AML-193 (cell line): ENCODE results near the gene MLLT1.
"Not testable (repeated sequence)": the region's sequence is repeated elsewhere in the genome, so short reads cannot be mapped to it uniquely, and the experiment has no call there.

Experiments used
- DNase-seq, 2 experiments: peaks; one replicate each; lab custom pipeline; 2025; lab: John Stamatoyannopoulos, UW

Gene MLLT1

GRCh38 chr19:6279931-6280591 is at the start of gene MLLT1:
TSS of gene MLLT1 (minus strand) at chr19:6279975. CDS start at chr19:6279784, 191 bp downstream.
- peak; percentile 78 to 87 for DNase-seq

DNA sequence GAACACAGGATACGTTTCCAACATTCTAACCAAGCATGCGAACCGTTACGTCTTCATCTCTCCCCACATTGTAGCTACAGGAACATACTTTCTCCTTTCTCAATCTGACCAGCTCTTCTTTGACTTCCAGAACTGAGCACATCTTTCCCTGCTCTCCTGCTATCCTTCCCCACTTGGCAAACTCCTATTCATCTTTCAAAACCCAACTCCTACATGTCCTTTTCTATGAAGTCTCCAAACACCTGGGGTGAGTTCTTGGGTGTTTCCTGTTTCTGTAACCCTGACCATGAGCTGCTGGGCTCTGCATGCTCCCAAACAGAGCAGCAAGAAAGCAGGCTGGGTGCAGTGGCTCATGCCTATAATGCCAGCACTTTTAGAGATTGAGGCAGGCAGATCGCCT is 47.0 kb upstream of the MLLT1 start:
- DNase-seq: no peak

GRCh38 chr19:6325614-6326013 is 45.8 kb upstream of the MLLT1 start:
- DNase-seq: no peak

GRCh38 chr19:6324757-6325156 is 45.0 kb upstream of the MLLT1 start:
- DNase-seq: no peak

- no peak for DNase-seq
Measured at GRCh38 chr19:6322284-6322683, 42.5 kb upstream of the MLLT1 start.

- no peak for DNase-seq
Measured at GRCh38 chr19:6319376-6319775, 39.6 kb upstream of the MLLT1 start.

GRCh38 chr19:6318772-6319171 is 39.0 kb upstream of the MLLT1 start:
- DNase-seq: no peak

DNA sequence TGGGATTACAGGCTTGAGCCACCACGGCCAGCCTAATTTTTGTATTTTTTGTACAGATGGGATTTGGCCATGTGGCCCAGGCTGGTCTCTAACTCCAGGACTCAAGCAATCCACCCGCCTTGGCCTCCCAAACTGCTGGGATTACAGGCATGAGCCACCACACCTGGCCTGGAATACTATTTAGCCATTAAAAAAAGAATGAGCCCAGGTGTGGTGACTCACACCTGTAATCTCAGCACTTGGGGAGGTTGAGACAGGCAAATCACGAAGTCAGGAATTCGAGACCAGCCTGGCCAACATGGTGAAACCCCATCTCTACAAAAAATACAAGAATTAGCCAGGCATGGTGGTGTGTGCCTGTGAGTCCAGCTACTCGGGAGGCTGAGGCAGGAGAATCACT is 35.9 kb upstream of the MLLT1 start:
- DNase-seq: not testable (repeated sequence)

- DNase-seq: no peak
Measured at GRCh38 chr19:6313398-6313969, 33.7 kb upstream of the MLLT1 start.

DNA sequence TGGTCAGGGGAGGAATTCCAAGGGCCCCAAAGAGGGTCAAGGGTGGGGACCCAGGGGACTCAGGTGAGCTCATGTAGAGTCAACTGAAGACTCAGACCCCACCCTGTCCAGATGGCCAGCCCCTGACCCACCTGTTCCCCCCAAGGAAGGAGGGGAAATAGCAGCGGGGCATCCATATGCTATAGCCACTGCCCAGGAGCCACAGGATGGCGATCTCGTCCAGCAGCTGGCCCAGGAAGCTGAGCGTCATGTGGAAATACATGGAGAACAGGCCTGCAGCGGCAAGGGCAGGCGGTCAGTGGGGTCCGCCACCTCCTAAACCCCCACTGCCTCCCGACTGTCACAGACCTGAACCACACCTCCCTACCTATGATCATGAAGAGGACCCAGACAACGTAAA is 32.2 kb upstream of the MLLT1 start:
- DNase-seq: no peak

DNA sequence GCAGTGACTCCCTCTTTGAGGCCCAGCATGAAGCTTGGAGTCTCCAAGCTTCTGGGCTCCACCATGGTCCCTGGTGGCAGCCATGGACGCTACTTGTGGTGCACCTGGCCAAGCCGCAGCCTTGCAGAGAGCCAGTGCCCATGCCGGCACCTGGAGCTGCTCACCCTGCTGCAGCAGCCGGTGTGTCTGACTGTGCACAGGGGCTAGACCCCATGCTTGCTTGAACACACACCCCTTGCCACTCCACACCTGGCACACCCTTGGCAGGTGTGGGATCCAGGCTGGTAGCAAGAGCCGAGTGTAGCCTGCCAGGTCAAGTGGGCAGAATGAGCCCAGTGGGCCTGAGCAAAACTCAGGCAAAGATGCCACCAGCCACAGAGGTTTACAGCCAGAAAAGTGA is 18.6 kb upstream of the MLLT1 start:
- no peak for DNase-seq

- DNase-seq: no peak
Measured at GRCh38 chr19:6297202-6297601, 17.4 kb upstream of the MLLT1 start.

DNA sequence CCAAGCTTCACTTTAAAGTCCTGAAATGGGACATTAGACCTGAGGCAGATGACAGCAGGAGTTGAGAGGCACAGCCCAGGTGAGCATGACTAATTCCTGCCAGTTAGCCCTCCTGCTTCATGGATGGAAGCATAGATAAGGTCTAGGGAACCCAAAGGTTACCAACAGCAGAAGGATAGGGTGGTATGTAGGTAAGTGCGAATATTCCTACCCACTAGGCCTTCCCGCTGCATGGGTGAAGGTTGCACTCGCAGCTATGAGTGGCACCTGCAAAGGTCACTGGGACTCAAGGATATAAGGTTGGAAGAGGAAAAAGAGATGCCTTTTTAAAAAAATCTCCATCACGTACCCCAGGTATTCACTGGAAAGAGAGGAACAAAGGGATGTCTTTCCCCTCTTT is 12.2 kb upstream of the MLLT1 start:
- DNase-seq: no peak

- no peak for DNase-seq
Measured at GRCh38 chr19:6288737-6289136, 9.0 kb upstream of the MLLT1 start.

GRCh38 chr19:6287269-6287885 is 7.6 kb upstream of the MLLT1 start:
- no peak for DNase-seq

GRCh38 chr19:6286676-6287075 is 6.9 kb upstream of the MLLT1 start:
- DNase-seq: no peak

DNA sequence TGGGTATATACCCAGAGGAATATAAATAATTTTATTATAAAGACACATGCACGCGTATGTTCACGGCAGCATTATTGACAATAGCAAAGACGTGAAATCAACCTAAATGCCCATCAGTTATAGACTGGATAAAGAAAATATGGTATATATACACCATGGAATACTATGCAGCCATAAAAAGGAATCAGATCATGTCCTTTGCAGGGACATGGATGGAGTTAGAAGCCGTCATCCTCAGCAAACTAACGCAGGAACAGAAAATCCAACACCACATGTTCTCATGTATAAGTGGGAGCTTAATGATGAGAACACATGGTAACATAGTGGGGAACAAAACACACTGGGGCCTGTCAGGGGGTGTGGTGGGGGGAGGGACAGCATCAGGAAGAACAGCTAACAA is 2.6 kb upstream of the MLLT1 start:
- DNase-seq: not testable (repeated sequence)

- DNase-seq: no peak
Measured at GRCh38 chr19:6279620-6279930, 200 bp downstream of the MLLT1 start.

DNA sequence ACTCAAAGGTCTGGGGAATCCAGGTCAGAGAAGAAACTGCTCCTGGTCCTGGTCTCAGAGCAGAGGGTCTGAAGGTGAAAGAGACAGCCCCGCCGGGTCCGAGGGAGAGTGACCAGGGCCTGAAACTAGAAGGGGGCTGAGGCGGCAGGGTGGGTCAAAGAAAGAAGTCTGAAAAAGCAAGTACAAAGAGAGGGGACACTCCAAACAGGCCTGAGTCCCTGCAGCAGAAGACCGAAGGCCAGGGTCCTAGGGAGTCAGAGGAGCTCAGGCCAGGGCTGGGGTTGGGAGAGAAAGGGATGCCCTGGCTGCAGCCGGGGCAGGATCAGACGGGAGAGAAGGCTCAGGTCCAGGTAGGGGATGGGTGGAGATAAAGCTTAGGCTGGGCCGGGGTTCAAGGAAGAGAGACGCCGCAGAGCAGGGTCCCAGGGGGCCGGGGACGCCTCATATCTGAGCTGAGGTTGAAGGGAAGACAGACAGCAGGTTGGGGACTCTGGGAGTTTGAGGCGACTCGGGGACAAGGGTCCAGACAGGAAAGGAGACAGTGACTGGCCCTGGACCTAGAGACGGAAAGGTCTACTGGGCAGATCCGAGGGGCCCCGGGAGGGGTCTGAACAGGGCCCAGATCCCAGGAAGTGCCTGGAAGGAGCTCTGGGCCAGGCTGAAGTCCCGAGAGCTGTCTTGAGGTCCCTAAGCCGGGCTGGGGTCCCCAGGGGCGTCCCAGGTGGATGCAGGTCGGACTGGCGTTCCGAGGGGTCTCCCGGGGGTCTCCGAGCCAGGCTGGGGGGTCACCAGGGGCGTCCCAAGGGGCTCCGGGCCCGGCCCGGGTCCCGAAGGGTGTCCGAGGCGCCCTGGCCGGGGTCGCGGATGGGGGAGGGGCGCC is 795 bp downstream of the MLLT1 start:
- no peak for DNase-seq

- no peak for DNase-seq
Measured at GRCh38 chr19:6278051-6278450, 1.7 kb downstream of the MLLT1 start.

- no peak for DNase-seq
Measured at GRCh38 chr19:6276447-6276846, 3.3 kb downstream of the MLLT1 start.

GRCh38 chr19:6275170-6275744 is 4.5 kb downstream of the MLLT1 start:
- DNase-seq: no peak

GRCh38 chr19:6274756-6275155 is 5.0 kb downstream of the MLLT1 start:
- no peak for DNase-seq
